Brain microvascular endothelial cell (primary cell): ENCODE measurements around the gene ACBD5.

ENCODE experiments used
- DNase-seq: peaks from one replicate; pipeline ENCODE4 v3.0.0-alpha.2; 2020
- H3K27ac ChIP-seq: fragments of 250-450 bp; sonication (Bioruptor Pico); 2 replicates; pipeline ENCODE4 v1.5.1; 2020; ENCODE audit warnings: mild to moderate bottlenecking, moderate library complexity
- H3K27me3 ChIP-seq: fragments of 250-450 bp; sonication (Bioruptor Pico); replicated peaks from 2 replicates; pipeline ENCODE4 v1.5.1; 2020; ENCODE audit warnings: mild to moderate bottlenecking
- H3K36me3 ChIP-seq: fragments of 250-450 bp; sonication (Bioruptor Pico); replicated peaks from 2 replicates; pipeline ENCODE4 v1.5.1; 2020; ENCODE audit warnings: mild to moderate bottlenecking
- H3K4me3 ChIP-seq: 2 replicates; pipeline ENCODE4 v1.5.1; 2011; ENCODE audit warnings: low read depth, mild to moderate bottlenecking, control low read depth, low read length, moderate library complexity
- in situ Hi-C: cut with HindIII; loops from 2 replicates; pipeline ENCODE4 v1.10.0; 2017; ENCODE audit warnings: low sequenced_read_pairs, low pct_ligation_motif_present
- TF ChIP-seq, protein P1 (sequence below): IDR thresholded peaks from 2 replicates; pipeline ENCODE4 v1.5.1; 2011; ENCODE audit warnings: low read depth, mild to moderate bottlenecking, moderate library complexity, low read length, control low read depth, inconsistent platforms; ENCODE audit errors: missing control alignments

ACBD5 gene

DNA sequence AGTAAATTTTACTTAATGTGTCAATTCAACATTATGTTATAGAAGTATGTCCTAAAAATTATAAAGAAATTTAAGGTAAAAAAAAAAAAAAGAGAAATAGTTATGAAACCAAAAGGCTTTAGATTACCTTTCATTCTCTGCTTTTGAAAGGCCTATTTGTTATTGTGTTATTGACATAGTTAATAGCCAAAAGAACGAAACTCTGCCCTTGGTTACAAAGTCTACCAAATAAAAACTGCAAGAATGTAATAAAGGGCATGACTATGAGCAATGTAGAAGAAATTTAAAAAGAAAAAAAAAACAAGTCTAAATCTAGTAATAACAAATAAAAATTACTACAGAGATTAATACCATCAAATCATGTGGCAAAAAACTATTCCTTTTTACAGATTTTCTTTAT, 10.6 kb downstream of the ACBD5 start:
- no peak overlapping the region for H3K27ac ChIP-seq
- peaks cover 5% of the 10 kb centered on the region for H3K36me3 ChIP-seq
- TF ChIP-seq, protein P1, sequence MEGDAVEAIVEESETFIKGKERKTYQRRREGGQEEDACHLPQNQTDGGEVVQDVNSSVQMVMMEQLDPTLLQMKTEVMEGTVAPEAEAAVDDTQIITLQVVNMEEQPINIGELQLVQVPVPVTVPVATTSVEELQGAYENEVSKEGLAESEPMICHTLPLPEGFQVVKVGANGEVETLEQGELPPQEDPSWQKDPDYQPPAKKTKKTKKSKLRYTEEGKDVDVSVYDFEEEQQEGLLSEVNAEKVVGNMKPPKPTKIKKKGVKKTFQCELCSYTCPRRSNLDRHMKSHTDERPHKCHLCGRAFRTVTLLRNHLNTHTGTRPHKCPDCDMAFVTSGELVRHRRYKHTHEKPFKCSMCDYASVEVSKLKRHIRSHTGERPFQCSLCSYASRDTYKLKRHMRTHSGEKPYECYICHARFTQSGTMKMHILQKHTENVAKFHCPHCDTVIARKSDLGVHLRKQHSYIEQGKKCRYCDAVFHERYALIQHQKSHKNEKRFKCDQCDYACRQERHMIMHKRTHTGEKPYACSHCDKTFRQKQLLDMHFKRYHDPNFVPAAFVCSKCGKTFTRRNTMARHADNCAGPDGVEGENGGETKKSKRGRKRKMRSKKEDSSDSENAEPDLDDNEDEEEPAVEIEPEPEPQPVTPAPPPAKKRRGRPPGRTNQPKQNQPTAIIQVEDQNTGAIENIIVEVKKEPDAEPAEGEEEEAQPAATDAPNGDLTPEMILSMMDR = no peak
- in situ Hi-C loops = no loop called here
- no peaks in the 10 kb centered on the region for H3K27me3 ChIP-seq
- H3K4me3 ChIP-seq = no peak overlapping the region
- no peak for DNase-seq

DNA sequence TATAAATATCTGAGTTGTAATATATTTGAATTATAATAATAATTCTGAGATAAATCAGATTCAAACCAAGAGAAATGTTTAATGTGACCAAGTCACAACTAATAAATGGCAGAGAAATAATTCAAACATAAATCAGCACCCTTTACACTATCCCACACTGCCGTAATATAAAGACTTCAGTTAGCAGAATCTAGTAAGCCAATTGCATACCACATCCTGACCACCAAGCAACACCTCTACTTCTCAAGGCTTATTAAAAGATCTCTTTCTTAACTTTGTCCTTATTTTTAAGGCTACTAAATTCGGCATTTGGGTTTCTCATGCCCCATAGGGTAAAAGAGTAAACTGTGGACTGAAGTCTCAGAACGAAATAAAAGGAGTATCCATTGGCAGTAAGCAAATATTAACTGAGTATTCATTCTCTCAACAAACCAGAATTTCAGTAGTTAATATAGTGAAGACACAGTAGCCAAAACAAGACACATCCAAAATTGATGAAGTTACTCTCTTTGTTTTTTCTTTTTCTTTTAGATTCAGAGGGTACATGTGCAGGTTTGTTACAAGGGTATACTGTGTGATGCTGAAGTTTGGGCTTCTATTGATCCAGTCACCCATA, 14.8 kb downstream of the ACBD5 start:
- Histone ChIP-seq H3K4me3 (no peak overlapping the region), H3K27me3 (no peaks in the 10 kb centered on the region), H3K27ac (no peak overlapping the region), H3K36me3 (no peaks in the 10 kb centered on the region)
- DNase-seq = no peak
- TF ChIP-seq, protein P1 = no peak
- in situ Hi-C loops = no loop called here

DNA sequence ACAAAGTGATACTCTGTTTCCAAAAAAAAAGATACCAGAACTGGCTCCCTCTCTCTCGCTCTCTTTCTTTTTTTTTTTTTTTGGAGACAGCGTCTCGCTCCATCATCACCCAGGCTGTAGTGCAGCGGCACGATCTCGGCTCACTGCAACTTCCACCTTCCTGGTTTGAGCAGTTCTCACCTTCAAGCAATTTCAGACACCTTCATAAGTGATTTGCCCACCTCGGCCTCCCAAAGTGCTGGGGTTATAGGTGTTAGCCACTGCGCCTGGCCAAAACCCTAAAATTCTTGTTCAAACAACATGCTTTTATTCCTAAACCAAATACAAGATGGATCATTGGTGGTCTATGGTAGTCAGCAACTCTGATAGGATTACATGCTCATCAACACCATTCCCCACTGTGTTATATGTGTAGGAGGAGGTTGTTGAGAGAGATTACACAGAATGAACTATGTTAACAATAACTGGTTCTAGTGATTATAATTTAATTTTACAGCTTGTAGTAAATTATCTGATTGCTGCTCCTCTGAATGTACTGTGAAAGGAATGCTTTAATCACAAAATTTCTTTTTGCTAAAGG, 15.5 kb downstream of the ACBD5 start:
- DNase-seq = no peak
- Histone ChIP-seq H3K36me3 (no peaks in the 10 kb centered on the region), H3K4me3 (no peak overlapping the region), H3K27ac (no peak overlapping the region), H3K27me3 (no peaks in the 10 kb centered on the region)
- in situ Hi-C loops = no loop called here
- TF ChIP-seq, protein P1 = no peak

DNA sequence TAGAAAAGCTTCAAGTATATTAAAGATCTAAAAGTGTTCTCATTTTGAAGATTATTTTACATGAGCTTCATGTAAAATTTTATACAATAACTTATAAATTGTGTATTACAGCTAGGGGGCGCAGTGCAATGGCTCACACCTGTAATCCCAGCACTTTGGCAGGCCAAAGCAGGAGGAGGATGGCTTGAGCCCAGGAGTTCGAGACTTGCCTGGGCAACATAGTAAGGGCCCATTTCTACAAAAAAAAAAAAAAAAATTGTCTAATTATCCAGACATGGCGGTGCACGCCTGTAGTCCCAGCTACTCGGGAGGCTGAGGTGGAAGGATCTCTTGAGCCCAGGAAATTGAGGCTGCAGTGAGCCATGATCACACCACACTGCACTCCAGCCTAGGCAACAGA, 16.6 kb downstream of the ACBD5 start:
- peak; percentile 18 for DNase-seq
- Histone ChIP-seq H3K4me3 (no peak overlapping the region), H3K36me3 (peaks cover 3% of the 10 kb centered on the region), H3K27ac (no peak overlapping the region), H3K27me3 (no peaks in the 10 kb centered on the region)
- in situ Hi-C loops = no loop called here
- TF ChIP-seq, protein P1 = peak; percentile 72

DNA sequence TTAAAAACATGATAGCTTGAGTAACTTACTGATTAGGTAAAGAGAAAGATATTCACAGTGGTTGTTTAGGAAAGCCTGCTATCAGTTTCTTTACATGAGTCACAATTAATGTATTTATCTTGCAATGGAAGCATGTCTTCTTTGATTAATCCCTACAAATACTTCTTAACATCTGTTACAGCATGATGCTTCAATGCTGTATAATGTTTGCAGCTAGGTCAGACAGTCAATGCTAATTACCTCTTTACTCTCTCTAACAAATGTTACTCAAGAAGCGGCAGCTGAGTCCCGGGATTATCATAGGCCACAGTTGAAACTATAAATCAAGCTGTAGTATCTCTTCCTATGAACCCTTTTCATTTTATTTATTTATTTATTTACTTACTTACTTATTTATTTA, 33.2 kb downstream of the ACBD5 start:
- H3K27ac ChIP-seq = no peak overlapping the region
- H3K36me3 ChIP-seq = peaks cover 36% of the 10 kb centered on the region
- H3K4me3 ChIP-seq = no peak overlapping the region
- no peaks in the 10 kb centered on the region for H3K27me3 ChIP-seq
- DNase-seq = no peak
- TF ChIP-seq, protein P1 = no peak
- in situ Hi-C loops = no loop called here

DNA sequence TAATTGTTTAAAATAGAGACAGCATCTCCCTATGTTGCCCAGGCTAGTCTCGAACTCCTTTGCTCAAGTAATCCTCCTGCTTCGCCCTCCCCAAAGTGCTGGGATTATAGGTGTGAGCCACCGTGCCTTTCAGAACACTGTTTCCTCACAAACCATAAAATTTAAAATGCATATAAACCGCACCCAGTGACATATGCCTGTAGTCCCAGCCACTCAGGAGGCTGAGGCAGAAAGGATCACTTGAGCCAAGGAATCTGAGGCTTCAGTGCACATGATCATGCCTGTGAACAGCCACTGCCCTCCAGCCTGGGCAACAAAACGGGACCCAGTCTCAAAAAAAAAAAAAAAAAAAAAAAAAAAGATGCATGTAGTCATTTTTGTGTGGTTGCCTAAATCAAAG, 36.8 kb downstream of the ACBD5 start:
- H3K27ac ChIP-seq = no peak overlapping the region
- H3K4me3 ChIP-seq = no peak overlapping the region
- in situ Hi-C loops = no loop called here
- H3K36me3 ChIP-seq = peaks cover 18% of the 10 kb centered on the region
- no peak for DNase-seq
- H3K27me3 ChIP-seq = no peaks in the 10 kb centered on the region
- TF ChIP-seq, protein P1 = no peak
